Vein endothelial cell (primary cell): ENCODE results near the gene CPED1. TPM values are rescaled to one million over a fixed set of nuclear protein-coding genes. Genes with fewer than 3 reads are reported as not detected.

ENCODE experiments used
- small RNA-seq: library from RNA; depleted of rRNA; stranded (forward); fragments of <200 nt; gene quantifications from one replicate; pipeline ENCODE3, GENCODE V24; 2012
- total RNA-seq: library from RNA; depleted of rRNA; stranded (reverse); fragments of >200 nt; gene quantifications from 2 replicates; pipeline ENCODE4 v1.2.3, GENCODE V29; 2012

The CPED1 gene
- 0.65 and 2.5 TPM in 2 replicates for total RNA-seq

DNA sequence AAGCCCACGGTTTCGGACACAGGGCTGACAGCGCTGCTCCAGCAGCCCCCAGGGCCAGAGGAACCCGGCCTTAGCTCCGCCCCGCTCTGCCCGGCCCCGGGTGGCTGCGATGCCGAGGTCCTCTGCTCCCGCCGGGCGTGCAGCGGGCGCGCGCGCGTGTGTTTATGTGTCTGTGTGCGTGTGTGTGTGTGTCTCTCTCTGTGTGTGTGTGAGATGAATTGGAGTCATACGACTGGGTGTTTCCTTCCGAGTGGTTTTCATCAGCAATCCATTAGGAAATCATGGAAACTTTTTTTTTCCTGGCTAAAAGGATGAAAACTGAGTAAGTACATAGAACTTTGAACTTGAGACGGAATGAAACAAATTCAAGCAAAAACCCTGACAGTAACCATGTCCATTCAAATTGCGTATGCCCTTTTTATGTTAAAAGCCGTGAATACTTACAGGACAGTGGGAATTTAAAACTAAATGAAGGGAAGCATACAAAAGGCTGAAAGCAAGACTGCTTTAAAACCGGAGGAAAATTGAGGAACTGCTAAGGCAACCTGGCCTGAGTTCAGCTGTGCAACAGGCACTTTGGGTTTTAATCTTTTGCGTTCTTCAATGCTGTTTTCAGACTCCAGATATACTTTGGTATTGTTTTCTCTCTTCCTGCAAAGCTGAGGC lies at the start of gene CPED1:
CPED1 (plus strand) TSS at position 121 of the 666 bp plus-strand sequence. CDS start 911 bp downstream, outside the sequence.

GRCh38 chr7:120950539-120951308 lies 37.8 kb upstream of the CPED1 start, which contains the start of gene ING3:
ING3 (plus strand) TSS chr7:120950777; CDS start chr7:120950897, 120 bp downstream.

DNA sequence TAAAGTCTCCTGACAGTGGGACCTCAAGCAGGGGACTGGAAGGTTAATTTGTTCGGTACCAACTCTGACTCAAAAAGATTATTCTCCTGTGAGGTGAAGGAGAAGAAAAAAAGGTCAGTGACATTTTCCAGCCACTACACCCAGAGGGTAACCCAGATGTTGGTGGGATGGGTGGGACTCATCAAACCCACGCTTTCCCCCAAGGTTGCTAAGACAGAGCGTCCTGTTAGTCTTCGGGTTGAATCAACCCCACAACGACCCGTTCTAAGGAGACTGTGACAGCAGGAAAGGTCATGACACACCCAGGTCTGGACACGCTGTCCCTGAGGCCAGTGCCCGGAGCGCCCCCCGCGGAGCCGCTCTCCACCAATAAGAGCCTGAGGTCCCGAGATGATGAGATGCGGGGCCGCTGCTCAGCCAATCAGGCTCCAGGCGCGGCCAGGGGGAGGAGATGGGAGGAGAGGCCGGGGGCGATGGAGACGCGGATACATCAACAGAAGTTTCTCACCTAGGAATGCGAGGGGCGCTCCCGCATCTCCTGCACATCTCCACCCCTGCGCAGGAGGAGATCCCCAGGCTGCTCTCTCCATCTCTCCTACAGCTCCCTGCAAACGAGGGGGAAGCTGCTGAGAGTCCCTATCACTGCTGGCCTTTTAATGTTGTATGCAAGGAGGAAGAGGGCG lies 340.1 kb downstream of the CPED1 start, which contains the start of gene WNT16:
WNT16 (plus strand) TSS at position 493 of the 683 bp plus-strand sequence. CDS start 293 bp downstream, outside the sequence.

Small RNA genes within 50 kb of the gene (small RNA-seq; reads per million reads assigned to genes)
- gene HMGN1P18 (not detected), gene RNA5SP240 (not detected), gene RNA5SP241 (not detected), gene RNU6-517P (0.16 reads per million)

Other genes with a start within 250 kb of the CPED1 start
- gene TSPAN12, start 130.6 kb upstream of the CPED1 start, total RNA-seq, result 25.5 and 25.8 TPM in 2 replicates
- gene ING3, start 37.9 kb upstream of the CPED1 start, total RNA-seq, result 22.5 and 28.4 TPM in 2 replicates